Neural progenitor cell (in vitro differentiated cells): ENCODE measurements around the gene SLC22A5. TPM values are rescaled to one million over a fixed set of nuclear protein-coding genes. Genes with fewer than 3 reads are reported as not detected.

ENCODE experiments used
- DNase-seq: peaks from one replicate; pipeline ENCODE4 v3.0.0-alpha.2; 2016; ENCODE audit warnings: low spot score
- H2AFZ ChIP-seq: fragments of 200-600 bp; sonication (generic); replicated peaks from 2 replicates; pipeline ENCODE4 v1.6.1; 2016; ENCODE audit warnings: antibody characterized with exemption
- H3F3A ChIP-seq: fragments of 200-600 bp; sonication (generic); 2 replicates; pipeline ENCODE4 v1.6.1; 2016; ENCODE audit warnings: antibody characterized with exemption, low read depth
- H3K27ac ChIP-seq: fragments of 200-600 bp; sonication (generic); 2 replicates; pipeline ENCODE4 v1.5.1; 2016; ENCODE audit warnings: mild to moderate bottlenecking
- H3K27me3 ChIP-seq: fragments of 200-600 bp; sonication (generic); 2 replicates; pipeline ENCODE4 v1.6.1; 2016; ENCODE audit warnings: mild to moderate bottlenecking, moderate library complexity
- H3K36me3 ChIP-seq: fragments of 200-600 bp; sonication (generic); 2 replicates; pipeline ENCODE4 v1.5.1; 2016
- H3K4me1 ChIP-seq: fragments of 200-600 bp; sonication (generic); 2 replicates; pipeline ENCODE4 v1.6.1; 2016; ENCODE audit warnings: mixed run types
- H3K4me2 ChIP-seq: fragments of 200-600 bp; sonication (generic); 2 replicates; pipeline ENCODE4 v1.6.1; 2016
- H3K4me3 ChIP-seq: fragments of 200-600 bp; sonication (generic); 2 replicates; pipeline ENCODE4 v1.5.1; 2016
- H3K79me2 ChIP-seq: fragments of 200-600 bp; sonication (generic); 2 replicates; pipeline ENCODE4 v1.6.1; 2016; ENCODE audit warnings: low read depth
- H3K9ac ChIP-seq: fragments of 200-600 bp; sonication (generic); 2 replicates; pipeline ENCODE4 v1.6.1; 2016
- H3K9me3 ChIP-seq: fragments of 200-600 bp; sonication (generic); 2 replicates; pipeline ENCODE4 v1.5.1; 2016; ENCODE audit warnings: low read depth
- H4K20me1 ChIP-seq: fragments of 200-600 bp; sonication (generic); 2 replicates; pipeline ENCODE4 v1.6.1; 2016; ENCODE audit warnings: low read depth
- H3K27ac Mint-ChIP-seq: 3 replicates; pipeline ENCODE4 v1.8.0; 2021; ENCODE audit warnings: mixed read lengths
- H3K27me3 Mint-ChIP-seq: 2 replicates; pipeline ENCODE4 v1.8.0; 2022; ENCODE audit warnings: low read depth, mild to moderate bottlenecking, inconsistent platforms, moderate library complexity, mixed read lengths; ENCODE audit not compliant: insufficient read depth
- H3K36me3 Mint-ChIP-seq: 3 replicates; pipeline ENCODE4 v1.8.0; 2021; ENCODE audit warnings: mixed read lengths
- H3K4me1 Mint-ChIP-seq: 3 replicates; pipeline ENCODE4 v1.8.0; 2021; ENCODE audit warnings: mixed read lengths
- H3K4me3 Mint-ChIP-seq: 3 replicates; pipeline ENCODE4 v1.8.0; 2021; ENCODE audit warnings: mild to moderate bottlenecking, moderate library complexity, mixed read lengths
- H3K9me3 Mint-ChIP-seq: 3 replicates; pipeline ENCODE4 v1.8.0; 2020; ENCODE audit warnings: mixed read lengths
- EZH2 ChIP-seq: fragments of 200-600 bp; sonication (generic); IDR thresholded peaks from 2 replicates; pipeline ENCODE4 v1.6.1; 2017; ENCODE audit warnings: antibody characterized with exemption, mild to moderate bottlenecking, moderate library complexity
- EZH2phosphoT487 ChIP-seq: fragments of 200-600 bp; sonication (generic); IDR thresholded peaks from 2 replicates; pipeline ENCODE4 v1.6.1; 2017; ENCODE audit warnings: antibody characterized with exemption
- total RNA-seq: library from RNA; depleted of rRNA; stranded (reverse); fragments of >200 nt; gene quantifications from 2 replicates; pipeline ENCODE4 v1.2.3, GENCODE V29; 2015; ENCODE audit warnings: low replicate concordance
- TF ChIP-seq, protein P1 (sequence below): fragments of 200-600 bp; sonication (generic); IDR thresholded peaks from 2 replicates; pipeline ENCODE4 v1.5.1; 2017; ENCODE audit warnings: antibody characterized with exemption, mild to moderate bottlenecking

SLC22A5 gene
- total RNA-seq, 1 donor from 2014 or later = 3.1 TPM

DNA sequence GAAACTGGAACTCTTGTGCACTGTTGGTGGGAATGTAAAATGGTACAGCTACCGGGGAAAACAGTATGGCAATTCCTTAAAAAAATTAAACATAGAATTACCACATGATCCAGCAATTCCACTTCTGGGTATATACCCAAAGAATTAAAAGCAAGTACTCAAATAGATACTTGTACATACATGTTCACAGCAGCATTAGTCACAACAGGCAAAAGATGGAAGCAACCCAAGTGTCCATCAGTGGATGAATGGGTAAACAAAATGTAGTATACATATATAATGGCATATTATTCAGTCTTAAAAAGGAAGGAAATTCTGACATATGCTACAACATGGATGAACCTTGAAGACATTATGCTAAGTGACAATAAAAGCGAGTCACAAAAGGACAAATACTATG is 7.4 kb upstream of the SLC22A5 start:
- Histone ChIP-seq H3K79me2 (no peaks in the 10 kb centered on the region), H3K4me2 (no peak overlapping the region), H2AFZ (no peak overlapping the region), H3K27ac (no peak overlapping the region), H3K36me3 (no peaks in the 10 kb centered on the region), H3K27me3 (no peaks in the 10 kb centered on the region), H4K20me1 (no peaks in the 10 kb centered on the region), H3K4me1 (no peaks in the 10 kb centered on the region), H3K9ac (no peak overlapping the region), H3F3A (no peaks in the 10 kb centered on the region), H3K9me3 (no peaks in the 10 kb centered on the region), H3K4me3 (no peak overlapping the region)
- no peak overlapping the region for H3K27ac Mint-ChIP-seq
- H3K27me3 Mint-ChIP-seq = no peaks in the 10 kb centered on the region
- H3K4me3 Mint-ChIP-seq = no peak overlapping the region
- no peak for TF ChIP-seq EZH2
- TF ChIP-seq, protein P1, sequence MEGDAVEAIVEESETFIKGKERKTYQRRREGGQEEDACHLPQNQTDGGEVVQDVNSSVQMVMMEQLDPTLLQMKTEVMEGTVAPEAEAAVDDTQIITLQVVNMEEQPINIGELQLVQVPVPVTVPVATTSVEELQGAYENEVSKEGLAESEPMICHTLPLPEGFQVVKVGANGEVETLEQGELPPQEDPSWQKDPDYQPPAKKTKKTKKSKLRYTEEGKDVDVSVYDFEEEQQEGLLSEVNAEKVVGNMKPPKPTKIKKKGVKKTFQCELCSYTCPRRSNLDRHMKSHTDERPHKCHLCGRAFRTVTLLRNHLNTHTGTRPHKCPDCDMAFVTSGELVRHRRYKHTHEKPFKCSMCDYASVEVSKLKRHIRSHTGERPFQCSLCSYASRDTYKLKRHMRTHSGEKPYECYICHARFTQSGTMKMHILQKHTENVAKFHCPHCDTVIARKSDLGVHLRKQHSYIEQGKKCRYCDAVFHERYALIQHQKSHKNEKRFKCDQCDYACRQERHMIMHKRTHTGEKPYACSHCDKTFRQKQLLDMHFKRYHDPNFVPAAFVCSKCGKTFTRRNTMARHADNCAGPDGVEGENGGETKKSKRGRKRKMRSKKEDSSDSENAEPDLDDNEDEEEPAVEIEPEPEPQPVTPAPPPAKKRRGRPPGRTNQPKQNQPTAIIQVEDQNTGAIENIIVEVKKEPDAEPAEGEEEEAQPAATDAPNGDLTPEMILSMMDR = no peak
- no peak for TF ChIP-seq EZH2phosphoT487
- peaks cover 3% of the 10 kb centered on the region for H3K36me3 Mint-ChIP-seq
- peaks cover 2% of the 10 kb centered on the region for H3K9me3 Mint-ChIP-seq
- no peak for DNase-seq
- no peaks in the 10 kb centered on the region for H3K4me1 Mint-ChIP-seq

DNA sequence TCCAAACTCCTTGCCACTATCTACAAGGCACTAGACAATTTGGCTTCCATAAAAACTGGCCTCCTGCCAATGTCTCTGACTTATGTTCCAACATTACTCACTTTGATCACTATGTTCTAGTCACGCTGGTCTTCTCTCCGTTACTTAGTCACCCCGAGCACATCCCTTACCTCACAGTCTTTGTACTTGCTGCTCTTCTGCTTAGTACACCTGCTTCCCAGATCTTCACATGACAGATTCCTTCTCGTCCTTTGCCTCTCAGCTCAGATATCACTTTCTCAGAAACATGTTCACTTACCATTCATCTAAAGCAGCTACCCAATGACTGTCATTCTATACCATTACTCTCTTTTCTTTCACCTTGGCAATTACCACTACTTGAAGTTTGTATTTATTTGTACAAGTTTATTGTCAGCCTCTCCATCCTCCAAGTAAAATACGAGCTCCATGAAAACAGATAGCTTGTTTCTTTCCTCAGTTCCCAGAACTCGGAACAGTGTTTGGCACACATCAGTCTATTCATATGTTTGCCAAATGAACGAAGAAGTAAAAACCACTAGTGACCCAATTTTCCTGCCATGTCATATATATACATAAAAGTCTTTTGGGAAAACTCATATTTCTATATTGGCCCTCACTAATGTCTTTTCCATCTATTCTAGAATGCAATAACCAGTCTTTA is 5.9 kb upstream of the SLC22A5 start:
- DNase-seq = no peak
- H3K4me3 Mint-ChIP-seq = no peak overlapping the region
- Histone ChIP-seq H3K36me3 (no peaks in the 10 kb centered on the region), H3K4me1 (peaks cover under 1% of the 10 kb centered on the region), H4K20me1 (no peaks in the 10 kb centered on the region), H2AFZ (no peak overlapping the region), H3K79me2 (no peaks in the 10 kb centered on the region), H3K9me3 (no peaks in the 10 kb centered on the region), H3K27me3 (peaks cover 4% of the 10 kb centered on the region), H3F3A (no peaks in the 10 kb centered on the region), H3K9ac (no peak overlapping the region), H3K4me3 (no peak overlapping the region), H3K4me2 (no peak overlapping the region), H3K27ac (no peak overlapping the region)
- H3K36me3 Mint-ChIP-seq = peaks cover 3% of the 10 kb centered on the region
- peaks cover 2% of the 10 kb centered on the region for H3K9me3 Mint-ChIP-seq
- H3K27me3 Mint-ChIP-seq = no peaks in the 10 kb centered on the region
- H3K27ac Mint-ChIP-seq = no peak overlapping the region
- no peaks in the 10 kb centered on the region for H3K4me1 Mint-ChIP-seq
- no peak for TF ChIP-seq EZH2
- TF ChIP-seq EZH2phosphoT487 = no peak
- TF ChIP-seq, protein P1 = no peak

DNA sequence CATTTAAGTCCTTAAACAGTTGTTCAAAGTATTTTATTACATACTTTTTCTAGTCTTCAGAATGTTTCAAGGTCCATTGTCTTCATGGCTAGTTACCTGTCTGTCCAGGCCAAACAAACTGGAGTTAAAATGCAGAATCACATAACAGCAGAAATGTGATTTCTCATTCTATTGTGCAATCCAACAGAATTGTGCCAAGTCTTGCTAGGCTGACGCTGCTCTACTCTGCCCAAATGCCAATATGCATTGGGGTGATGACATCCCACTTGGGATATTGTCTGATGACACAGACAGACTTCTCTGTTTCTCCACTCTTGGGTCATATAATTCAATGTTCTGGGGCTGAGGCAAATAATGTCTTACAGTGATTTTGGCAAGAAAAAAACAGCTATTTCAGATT is 5.2 kb upstream of the SLC22A5 start:
- no peaks in the 10 kb centered on the region for H4K20me1 ChIP-seq
- peaks cover 11% of the 10 kb centered on the region for H3K27me3 ChIP-seq
- H2AFZ ChIP-seq = no peak overlapping the region
- Mint-ChIP-seq H3K4me1 (peaks cover 4% of the 10 kb centered on the region), H3K27ac (no peak overlapping the region), H3K36me3 (peaks cover 3% of the 10 kb centered on the region), H3K9me3 (peaks cover 2% of the 10 kb centered on the region), H3K4me3 (no peak overlapping the region), H3K27me3 (no peaks in the 10 kb centered on the region)
- H3K36me3 ChIP-seq = no peaks in the 10 kb centered on the region
- no peaks in the 10 kb centered on the region for H3K9me3 ChIP-seq
- no peak overlapping the region for H3K27ac ChIP-seq
- peaks cover 7% of the 10 kb centered on the region for H3F3A ChIP-seq
- TF ChIP-seq EZH2 = no peak
- TF ChIP-seq, protein P1 = no peak
- peaks cover 6% of the 10 kb centered on the region for H3K4me1 ChIP-seq
- no peaks in the 10 kb centered on the region for H3K79me2 ChIP-seq
- H3K4me3 ChIP-seq = no peak overlapping the region
- H3K9ac ChIP-seq = no peak overlapping the region
- DNase-seq = no peak
- no peak overlapping the region for H3K4me2 ChIP-seq
